ENCODE data around the gene MAP3K7CL. TPM values are rescaled to one million over a fixed set of nuclear protein-coding genes. Genes with fewer than 3 reads are reported as not detected.
A peak's percentile ranks its signal among the peaks of the same experiment; 100 is the strongest.

MAP3K7CL gene
- total RNA-seq, 1 donor from 2014 or later: 3.3 TPM

GRCh38 chr21:29133241-29133640, 2.8 kb downstream of the MAP3K7CL start:
- DNase-seq (ENCODE audit: low read depth in 2 of 2): no peak

- no peak for DNase-seq (ENCODE audit: low read depth in 2 of 2)
Observed at GRCh38 chr21:29133796-29134195, 3.4 kb downstream of the MAP3K7CL start.

- DNase-seq (ENCODE audit: low read depth in 2 of 2): no peak
Observed at GRCh38 chr21:29135481-29135880, 5.0 kb downstream of the MAP3K7CL start.

GRCh38 chr21:29136033-29136432, 5.6 kb downstream of the MAP3K7CL start:
- DNase-seq (ENCODE audit: low read depth in 2 of 2): no peak

GRCh38 chr21:29144736-29145353, 14.4 kb downstream of the MAP3K7CL start:
- DNase-seq (ENCODE audit: low read depth in 2 of 2): peak in 1 of 2 donors; percentile 48

- DNase-seq (ENCODE audit: low read depth in 2 of 2): peak; percentile 84 to 96
Observed at GRCh38 chr21:29145354-29145782, 14.9 kb downstream of the MAP3K7CL start.

- DNase-seq (ENCODE audit: low read depth in 2 of 2): peak in 1 of 2 donors; percentile 36
Observed at GRCh38 chr21:29145852-29146453, 15.5 kb downstream of the MAP3K7CL start.

GRCh38 chr21:29146726-29147125, 16.3 kb downstream of the MAP3K7CL start:
- DNase-seq (ENCODE audit: low read depth in 2 of 2): peak in 1 of 2 donors; percentile 5

- DNase-seq (ENCODE audit: low read depth in 2 of 2): no peak
Observed at GRCh38 chr21:29148530-29148929, 18.1 kb downstream of the MAP3K7CL start.

- peak in 1 of 2 donors; percentile 33 for DNase-seq (ENCODE audit: low read depth in 2 of 2)
Observed at GRCh38 chr21:29149808-29150425, 19.5 kb downstream of the MAP3K7CL start.

- DNase-seq (ENCODE audit: low read depth in 2 of 2): no peak
Observed at GRCh38 chr21:29151931-29152330, 21.5 kb downstream of the MAP3K7CL start.

GRCh38 chr21:29152916-29153315, 22.5 kb downstream of the MAP3K7CL start:
- no peak for DNase-seq (ENCODE audit: low read depth in 2 of 2)

- DNase-seq (ENCODE audit: low read depth in 2 of 2): no peak
Observed at GRCh38 chr21:29154270-29154669, 23.8 kb downstream of the MAP3K7CL start.

GRCh38 chr21:29155118-29155932, 24.9 kb downstream of the MAP3K7CL start:
- DNase-seq (ENCODE audit: low read depth in 2 of 2): no peak

GRCh38 chr21:29155933-29156260, 25.5 kb downstream of the MAP3K7CL start:
- no peak for DNase-seq (ENCODE audit: low read depth in 2 of 2)

- DNase-seq (ENCODE audit: low read depth in 2 of 2): no peak
Observed at GRCh38 chr21:29157080-29157479, 26.6 kb downstream of the MAP3K7CL start.

- no peak for DNase-seq (ENCODE audit: low read depth in 2 of 2)
Observed at GRCh38 chr21:29159842-29160241, 29.4 kb downstream of the MAP3K7CL start.

GRCh38 chr21:29162825-29163224, 32.4 kb downstream of the MAP3K7CL start:
- DNase-seq (ENCODE audit: low read depth in 2 of 2): peak in 1 of 2 donors; percentile 34

- DNase-seq (ENCODE audit: low read depth in 2 of 2): no peak
Observed at GRCh38 chr21:29163341-29164115, 33.1 kb downstream of the MAP3K7CL start.

GRCh38 chr21:29164323-29164942, 34.0 kb downstream of the MAP3K7CL start:
- peak; percentile 50 to 83 for DNase-seq (ENCODE audit: low read depth in 2 of 2)

- DNase-seq (ENCODE audit: low read depth in 2 of 2): no peak
Observed at GRCh38 chr21:29166323-29166722, 35.9 kb downstream of the MAP3K7CL start.
